OCI-LY3 (cell line): ENCODE measurements around the gene MAGEB3.

ENCODE experiments used
- CTCF ChIP-seq: fragments of 200-600, 300-600 bp; sonication (generic); IDR thresholded peaks from 2 replicates; pipeline ENCODE4 v1.5.1; 2014; ENCODE audit warnings: antibody characterized with exemption, low read length, low read depth
- EZH2phosphoT487 ChIP-seq: fragments of 200-600 bp; shearing (Covaris generic); IDR thresholded peaks from 2 replicates; pipeline ENCODE4 v1.6.1; 2018; ENCODE audit warnings: antibody characterized with exemption, mixed run types, low read depth

- TF ChIP-seq CTCF (no peak), EZH2phosphoT487 (no peak)
Measured at GRCh38 chrX:30228526-30228925, 1.9 kb upstream of the MAGEB3 start.
